ENCODE measurements around the gene ACVR1.
"Not testable (repeated sequence)": the region's sequence is repeated elsewhere in the genome, so short reads cannot be mapped to it uniquely, and the experiment has no call there.

The ACVR1 gene

DNA sequence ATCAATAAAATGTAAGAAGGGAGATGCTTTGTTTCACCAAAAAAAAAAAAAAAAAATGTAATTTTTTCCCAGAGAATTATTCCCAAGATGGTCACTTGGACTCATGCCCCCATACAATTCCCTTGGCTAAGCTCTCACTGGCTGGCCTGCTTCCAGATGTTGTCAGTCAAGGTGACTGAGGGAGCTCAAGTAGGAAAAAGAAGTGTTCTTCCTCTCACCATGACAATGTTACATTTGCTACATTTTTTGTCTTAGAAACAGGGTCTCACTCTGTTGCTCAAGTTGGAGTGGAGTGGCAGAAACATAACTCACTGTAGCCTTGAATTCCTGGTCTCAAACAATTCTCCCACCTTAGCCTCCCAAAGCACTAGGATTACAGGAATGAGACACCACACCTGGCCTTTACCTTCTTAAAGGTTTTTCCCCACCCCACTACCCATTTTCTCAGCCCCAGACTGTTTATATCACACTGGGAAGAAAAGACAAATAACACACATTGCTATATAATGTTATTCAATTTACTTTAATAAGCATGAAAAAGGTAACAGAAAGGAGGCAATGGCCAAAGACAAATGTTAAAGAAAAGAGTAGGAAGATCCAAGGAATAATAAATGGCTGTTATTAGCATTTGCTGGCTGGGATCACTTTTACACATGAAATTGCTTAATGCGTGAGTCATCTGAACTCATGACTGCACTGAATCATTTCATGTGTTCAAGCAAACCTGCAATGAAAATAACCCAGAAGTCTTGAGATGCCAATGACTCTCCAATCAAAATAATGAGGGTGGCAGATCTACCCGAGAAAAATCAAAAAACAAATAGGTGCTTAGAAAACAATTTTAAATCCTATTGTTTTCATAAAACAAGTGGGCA lies 45.2 kb downstream of the ACVR1 start:
- H3K4me3 Mint-ChIP-seq = no peak overlapping the region

DNA sequence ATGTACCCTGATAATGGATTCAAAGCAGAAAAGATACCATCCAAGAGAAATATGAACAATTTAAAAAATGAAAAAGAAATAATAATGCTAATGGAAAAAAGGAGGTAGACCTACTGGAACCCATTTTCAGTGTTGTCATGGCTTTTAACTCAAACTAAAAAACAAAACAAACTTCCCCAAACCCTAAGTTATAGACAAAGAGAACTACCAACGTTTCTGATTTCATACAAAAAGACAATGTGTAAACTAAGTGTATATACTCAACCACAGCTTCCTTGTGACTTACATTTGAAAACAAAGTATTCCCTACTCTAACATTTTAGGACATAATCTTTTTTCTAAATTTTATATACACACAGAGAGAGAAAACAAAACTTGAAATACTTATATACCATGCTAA lies 45.9 kb downstream of the ACVR1 start:
- H3K9me3 Mint-ChIP-seq = no peaks in the 10 kb centered on the region
- TF ChIP-seq, protein P1, sequence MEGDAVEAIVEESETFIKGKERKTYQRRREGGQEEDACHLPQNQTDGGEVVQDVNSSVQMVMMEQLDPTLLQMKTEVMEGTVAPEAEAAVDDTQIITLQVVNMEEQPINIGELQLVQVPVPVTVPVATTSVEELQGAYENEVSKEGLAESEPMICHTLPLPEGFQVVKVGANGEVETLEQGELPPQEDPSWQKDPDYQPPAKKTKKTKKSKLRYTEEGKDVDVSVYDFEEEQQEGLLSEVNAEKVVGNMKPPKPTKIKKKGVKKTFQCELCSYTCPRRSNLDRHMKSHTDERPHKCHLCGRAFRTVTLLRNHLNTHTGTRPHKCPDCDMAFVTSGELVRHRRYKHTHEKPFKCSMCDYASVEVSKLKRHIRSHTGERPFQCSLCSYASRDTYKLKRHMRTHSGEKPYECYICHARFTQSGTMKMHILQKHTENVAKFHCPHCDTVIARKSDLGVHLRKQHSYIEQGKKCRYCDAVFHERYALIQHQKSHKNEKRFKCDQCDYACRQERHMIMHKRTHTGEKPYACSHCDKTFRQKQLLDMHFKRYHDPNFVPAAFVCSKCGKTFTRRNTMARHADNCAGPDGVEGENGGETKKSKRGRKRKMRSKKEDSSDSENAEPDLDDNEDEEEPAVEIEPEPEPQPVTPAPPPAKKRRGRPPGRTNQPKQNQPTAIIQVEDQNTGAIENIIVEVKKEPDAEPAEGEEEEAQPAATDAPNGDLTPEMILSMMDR (IDR thresholded peaks at IDR 0.05) = no peak
- H3K27me3 Mint-ChIP-seq (ENCODE audit: low read depth, poor library complexity) = no peaks in the 10 kb centered on the region
- no peak overlapping the region for H3K27ac Mint-ChIP-seq
- no peak overlapping the region for H3K4me3 Mint-ChIP-seq
- peaks cover 7% of the 10 kb centered on the region for H3K4me1 Mint-ChIP-seq
- no peak for DNase-seq
- H3K36me3 Mint-ChIP-seq (ENCODE audit: low read depth) = peaks cover 15% of the 10 kb centered on the region

More for the DNA sequence above, 45.2 kb downstream of the ACVR1 start:
- H3K36me3 Mint-ChIP-seq (ENCODE audit: low read depth) = peaks cover 9% of the 10 kb centered on the region
- H3K9me3 Mint-ChIP-seq = no peaks in the 10 kb centered on the region
- no peak for DNase-seq
- no peaks in the 10 kb centered on the region for H3K27me3 Mint-ChIP-seq (ENCODE audit: low read depth, poor library complexity)
- H3K4me1 Mint-ChIP-seq = peaks cover under 1% of the 10 kb centered on the region
- peak overlapping the region; percentile 29 for H3K27ac Mint-ChIP-seq
- TF ChIP-seq, protein P1 (IDR thresholded peaks at IDR 0.05) = no peak

DNA sequence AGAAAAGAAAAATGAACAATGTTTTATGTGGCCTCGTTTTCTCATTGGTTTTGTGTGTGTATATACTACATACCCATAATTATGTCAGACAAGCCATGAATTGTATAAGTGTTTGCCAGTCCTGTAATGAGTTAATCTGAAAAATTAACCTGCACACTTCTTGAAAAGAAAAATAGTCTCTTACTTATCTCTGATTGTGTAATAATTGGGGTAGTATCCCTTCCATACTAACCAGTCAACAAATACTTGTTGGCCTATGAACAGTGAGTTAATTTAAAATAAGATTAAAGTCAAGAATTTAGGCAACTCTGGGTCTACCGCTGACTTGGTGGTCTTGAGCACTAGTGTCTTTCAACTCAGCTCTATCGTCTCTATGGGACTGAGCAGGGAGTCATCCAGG lies 48.8 kb downstream of the ACVR1 start:
- Mint-ChIP-seq H3K9me3 (no peaks in the 10 kb centered on the region), H3K4me3 (no peak overlapping the region), H3K36me3 (ENCODE audit: low read depth) (peaks cover 25% of the 10 kb centered on the region), H3K27ac (no peak overlapping the region), H3K4me1 (peaks cover 7% of the 10 kb centered on the region), H3K27me3 (ENCODE audit: low read depth, poor library complexity) (no peaks in the 10 kb centered on the region)
- TF ChIP-seq, protein P1 (IDR thresholded peaks at IDR 0.05) = no peak
- no peak for DNase-seq

DNA sequence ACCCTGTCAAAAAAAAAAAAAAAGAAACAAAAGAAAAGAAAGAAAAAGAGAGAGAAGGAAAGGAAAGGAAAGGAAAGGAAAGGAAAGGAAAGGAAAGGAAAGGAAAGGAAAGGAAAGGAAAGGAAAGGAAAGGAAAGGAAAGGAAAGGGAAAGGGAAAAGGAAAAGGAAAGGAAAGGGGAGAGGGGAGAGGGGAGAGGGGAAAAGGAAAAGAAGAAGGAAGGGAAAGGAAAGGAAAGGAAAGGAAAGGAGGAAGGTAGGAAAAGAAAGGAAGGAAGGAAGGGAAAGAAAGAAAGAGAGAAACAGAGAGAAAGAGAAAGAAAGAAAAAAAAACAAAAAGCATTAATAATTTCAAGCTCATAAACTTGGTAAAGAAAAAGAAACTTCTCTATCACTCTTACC lies 49.5 kb downstream of the ACVR1 start:
- not testable (repeated sequence) for H3K4me3 Mint-ChIP-seq; H3K4me1 Mint-ChIP-seq; H3K9me3 Mint-ChIP-seq; H3K27ac Mint-ChIP-seq; DNase-seq; H3K27me3 Mint-ChIP-seq (ENCODE audit: low read depth, poor library complexity)
- H3K36me3 Mint-ChIP-seq (ENCODE audit: low read depth) = peaks cover 25% of the 10 kb centered on the region

DNA sequence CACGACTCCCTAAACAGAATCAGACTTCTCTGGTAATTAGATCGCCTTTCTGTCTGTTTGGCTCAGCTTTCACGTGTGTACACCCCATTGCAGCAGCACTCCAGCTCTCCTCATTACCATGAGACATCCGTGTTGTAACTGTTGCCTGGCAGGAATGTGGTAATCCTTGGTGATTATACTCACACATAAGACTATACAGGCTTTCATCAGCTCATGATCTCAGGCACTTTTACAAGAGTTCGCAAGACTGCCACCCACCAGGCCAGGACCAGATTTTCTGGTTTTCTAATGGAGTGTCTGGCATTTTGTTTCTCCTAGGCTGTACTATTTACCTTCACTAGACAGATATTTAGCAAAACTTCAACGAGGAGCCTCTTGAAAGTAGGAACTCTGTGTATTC lies 50.2 kb downstream of the ACVR1 start:
- Mint-ChIP-seq H3K4me1 (peaks cover 7% of the 10 kb centered on the region), H3K27ac (peak overlapping the region; percentile 38), H3K9me3 (no peaks in the 10 kb centered on the region), H3K36me3 (ENCODE audit: low read depth) (peaks cover 25% of the 10 kb centered on the region), H3K4me3 (no peak overlapping the region), H3K27me3 (ENCODE audit: low read depth, poor library complexity) (no peaks in the 10 kb centered on the region)
- no peak for DNase-seq
- TF ChIP-seq, protein P1 (IDR thresholded peaks at IDR 0.05) = no peak

DNA sequence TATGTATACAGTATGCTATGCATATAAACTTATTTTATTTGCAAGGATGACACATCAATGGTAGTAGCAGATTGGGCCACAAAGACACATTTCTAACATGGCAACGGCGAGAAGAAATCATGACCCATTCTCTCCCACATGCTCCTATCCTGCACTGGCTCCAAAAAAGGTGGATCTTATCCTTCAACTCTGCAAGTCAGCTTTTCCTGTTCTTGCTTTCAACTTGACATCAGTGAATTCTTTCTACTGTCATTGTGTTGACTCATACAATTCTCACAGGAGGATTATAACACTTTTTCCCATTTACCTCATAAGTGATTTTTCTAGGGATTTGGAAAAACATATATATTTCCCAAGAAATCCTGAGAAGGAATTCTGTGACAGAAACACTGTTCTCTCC lies 53.1 kb downstream of the ACVR1 start:
- no peak for DNase-seq
- no peak overlapping the region for H3K4me3 Mint-ChIP-seq
- H3K36me3 Mint-ChIP-seq (ENCODE audit: low read depth) = peaks cover 41% of the 10 kb centered on the region
- H3K4me1 Mint-ChIP-seq = peaks cover 14% of the 10 kb centered on the region
- no peaks in the 10 kb centered on the region for H3K27me3 Mint-ChIP-seq (ENCODE audit: low read depth, poor library complexity)
- H3K27ac Mint-ChIP-seq = no peak overlapping the region
- TF ChIP-seq, protein P1 (IDR thresholded peaks at IDR 0.05) = no peak
- peaks cover 3% of the 10 kb centered on the region for H3K9me3 Mint-ChIP-seq
